Fibroblast of the aortic adventitia (primary cell): ENCODE measurements around the gene ZNF628. TPM values are rescaled to one million over a fixed set of nuclear protein-coding genes. Genes with fewer than 3 reads are reported as not detected.

Source experiments
- DNase-seq: peaks from one replicate; pipeline ENCODE4 v3.0.0-alpha.2; 2010; ENCODE audit warnings: low read depth
- H3K4me3 ChIP-seq: 2 replicates; pipeline ENCODE4 v1.5.1; 2011; ENCODE audit warnings: low read depth, mild to moderate bottlenecking, control low read depth, low read length, moderate library complexity
- CTCF ChIP-seq: IDR thresholded peaks from 2 replicates; pipeline ENCODE4 v1.5.1; 2011; ENCODE audit warnings: mild to moderate bottlenecking, low read length, control low read depth, inconsistent platforms; ENCODE audit not compliant: insufficient read depth
- total RNA-seq: library from RNA; depleted of rRNA; stranded (reverse); fragments of >200 nt; gene quantifications from 2 replicates; pipeline ENCODE4 v1.2.3, GENCODE V29; 2012; ENCODE audit warnings: low replicate concordance

ZNF628 gene
- total RNA-seq, 1 donor = 3.8 TPM

DNA sequence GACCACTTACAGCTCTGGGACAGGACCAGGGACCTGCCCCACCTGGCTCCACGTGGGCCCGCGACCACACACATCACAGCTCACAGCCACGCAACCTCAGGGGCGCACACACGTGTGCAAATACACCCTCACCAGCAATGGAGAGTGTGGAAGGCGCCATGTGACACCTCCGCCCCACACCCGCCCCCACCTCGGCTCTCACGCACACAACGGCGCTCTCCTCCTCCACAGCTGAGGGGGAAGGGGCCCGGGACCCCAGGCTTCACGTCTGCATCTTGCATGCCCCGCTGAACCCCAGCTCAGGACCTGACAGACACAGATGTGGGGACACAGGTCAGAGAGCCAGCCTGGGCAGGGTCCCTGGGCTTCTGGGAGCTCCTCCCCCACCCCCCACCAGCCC is 26.9 kb upstream of the ZNF628 start:
- DNase-seq = no peak
- H3K4me3 ChIP-seq = no peak overlapping the region
- TF ChIP-seq CTCF = no peak

- DNase-seq = no peak
- H3K4me3 ChIP-seq = no peak overlapping the region
- no peak for TF ChIP-seq CTCF
Measured at GRCh38 chr19:55451163-55451964, 25.1 kb upstream of the ZNF628 start.

DNA sequence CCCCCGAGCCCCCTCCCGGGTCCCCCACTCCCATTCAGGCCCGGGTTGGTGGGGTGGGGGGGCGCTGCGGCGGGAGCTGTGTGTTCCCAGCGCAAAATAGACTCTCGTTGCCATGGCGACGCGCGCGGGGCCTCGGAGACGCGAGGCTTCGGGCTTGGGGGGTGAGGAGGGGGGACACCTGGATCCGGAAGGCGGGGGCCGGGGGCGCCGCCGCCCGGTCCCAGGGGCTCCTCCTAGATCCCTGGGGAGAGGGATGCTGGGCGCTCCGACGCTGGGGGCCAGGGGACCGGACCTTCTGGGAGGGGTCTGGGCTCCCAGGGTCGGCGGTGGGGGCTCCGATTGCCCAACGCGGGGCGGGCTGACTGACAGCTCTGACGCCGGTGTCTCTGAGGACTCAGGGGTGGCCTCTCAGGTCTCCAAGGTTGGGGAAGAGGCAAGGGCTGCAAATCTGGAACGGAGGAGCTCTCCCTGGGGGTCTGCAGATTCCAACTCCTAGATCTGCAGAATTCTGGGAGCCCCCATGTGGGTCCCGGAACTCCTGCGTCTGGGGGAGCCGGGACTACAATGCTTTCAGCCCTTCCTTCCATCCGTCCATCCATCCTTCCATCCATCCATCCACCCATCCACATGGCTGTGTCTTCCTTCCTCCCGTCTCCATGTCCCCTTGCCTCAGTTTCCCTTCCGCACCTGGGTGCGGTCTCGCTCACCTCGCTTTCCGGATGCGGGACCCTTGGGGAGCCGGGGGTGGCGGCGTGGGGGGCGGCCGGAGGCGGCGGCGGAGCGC is 24.3 kb upstream of the ZNF628 start:
- H3K4me3 ChIP-seq = no peak overlapping the region
- DNase-seq = no peak
- no peak for TF ChIP-seq CTCF

- no peak for TF ChIP-seq CTCF
- no peak overlapping the region for H3K4me3 ChIP-seq
- peak; percentile 42 for DNase-seq
Measured at GRCh38 chr19:55452749-55453346, 23.6 kb upstream of the ZNF628 start.

DNA sequence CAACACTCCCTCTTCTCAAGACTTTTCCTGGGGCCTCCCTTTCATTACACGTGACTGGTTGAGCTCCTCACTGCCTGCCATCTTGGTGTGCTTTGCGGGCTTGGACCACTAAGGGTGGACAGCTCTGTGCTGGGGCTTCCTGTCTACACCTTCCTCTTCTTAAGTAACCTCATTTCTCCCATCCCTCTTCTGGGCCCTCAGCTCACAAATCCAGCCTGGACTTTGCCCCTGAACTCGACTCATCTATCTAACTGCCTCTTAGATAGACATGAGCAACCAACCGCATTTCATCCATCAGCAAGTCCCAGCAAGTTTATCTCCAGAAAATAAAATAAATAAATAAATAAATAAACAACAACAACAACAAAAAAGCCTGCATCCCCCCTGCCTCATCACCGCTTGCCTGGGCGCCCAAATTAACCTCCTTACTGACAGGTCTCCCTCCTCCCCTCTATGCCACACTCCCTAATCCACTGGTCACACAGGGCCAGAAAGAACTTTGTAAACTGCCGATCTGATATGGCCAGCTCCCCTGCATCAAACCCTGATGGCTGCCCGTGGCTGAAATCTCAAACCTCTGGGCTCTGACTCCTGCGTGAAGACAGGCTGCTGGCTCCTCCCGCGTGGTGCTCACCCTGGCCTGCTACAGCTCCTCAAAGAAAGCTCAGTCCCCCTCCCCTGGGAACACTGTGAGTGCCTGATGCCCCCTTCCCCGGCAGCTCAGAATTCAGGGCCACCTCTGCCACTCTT is 22.7 kb upstream of the ZNF628 start:
- DNase-seq = no peak
- no peak for TF ChIP-seq CTCF
- no peak overlapping the region for H3K4me3 ChIP-seq

GRCh38 chr19:55454787-55455243 is 21.6 kb upstream of the ZNF628 start:
- DNase-seq = no peak
- no peak overlapping the region for H3K4me3 ChIP-seq
- TF ChIP-seq CTCF = peak; percentile 76
